GM18870 (cell line): Measurements from ENCODE around the gene IQCF2.
"Not testable (repeated sequence)": the region's sequence is repeated elsewhere in the genome, so short reads cannot be mapped to it uniquely, and the experiment has no call there.

Experiments used
- ATAC-seq: cut with Tn5 transposase; IDR thresholded peaks from one replicate; pipeline ENCODE4 v1.9.1; 2021; ENCODE audit warnings: moderate library complexity; ENCODE audit not compliant: unreplicated experiment

Gene IQCF2

DNA sequence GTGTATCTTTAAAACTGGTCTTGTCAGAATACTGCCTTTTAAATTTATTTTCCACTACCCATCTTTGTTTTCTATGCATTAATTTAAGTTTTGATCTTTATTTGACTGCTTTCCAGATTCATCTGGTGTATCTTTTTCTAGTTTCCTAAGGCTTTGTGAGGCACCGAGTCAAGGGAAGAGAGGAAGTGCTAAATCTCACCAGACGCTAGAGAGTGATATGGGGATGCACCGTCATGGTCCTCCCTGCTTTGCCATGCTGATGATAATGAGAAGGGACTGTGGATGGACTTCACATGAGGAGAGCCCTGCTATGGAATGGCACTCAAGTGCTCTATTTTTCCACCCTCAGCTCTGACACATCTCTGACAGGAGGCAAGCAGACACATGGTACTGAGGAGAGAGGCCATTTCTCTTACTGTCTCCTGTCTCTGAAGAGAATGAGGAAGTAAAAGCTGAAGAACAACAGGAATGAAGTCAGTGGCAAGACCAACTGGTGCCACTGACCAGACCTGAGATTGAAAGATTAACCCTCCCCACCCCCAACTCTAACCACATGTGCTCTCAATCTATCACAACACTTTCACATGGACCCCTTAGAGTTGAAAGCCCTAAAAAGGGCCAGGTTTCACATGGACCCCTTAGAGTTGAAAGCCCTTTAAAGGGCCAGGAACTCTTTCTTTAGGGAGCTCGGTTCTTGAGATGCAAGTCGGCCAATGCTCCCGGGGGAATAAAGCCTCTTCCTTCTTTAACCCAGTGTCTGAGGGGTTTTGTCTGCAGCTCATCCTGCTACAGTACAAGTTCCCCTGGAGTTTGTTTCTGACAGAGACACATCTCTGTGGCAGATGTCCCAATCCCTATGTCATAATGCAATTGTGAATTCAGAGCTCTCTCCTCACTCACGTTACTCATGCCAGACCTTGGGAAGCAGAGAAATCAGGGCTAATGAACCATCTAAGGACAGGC, at the start of gene IQCF2:
IQCF2 (plus strand) TSS at position 913 of the 963 bp plus-strand sequence. CDS start 52 bp downstream, outside the sequence.
- no peak for ATAC-seq

- ATAC-seq: no peak
These were observed 47.9 kb upstream of the IQCF2 start for GRCh38 chr3:51813539-51813938.

GRCh38 chr3:51814034-51814433, 47.4 kb upstream of the IQCF2 start:
- ATAC-seq: no peak

- no peak for ATAC-seq
These were observed 45.8 kb upstream of the IQCF2 start for GRCh38 chr3:51815614-51816013.

DNA sequence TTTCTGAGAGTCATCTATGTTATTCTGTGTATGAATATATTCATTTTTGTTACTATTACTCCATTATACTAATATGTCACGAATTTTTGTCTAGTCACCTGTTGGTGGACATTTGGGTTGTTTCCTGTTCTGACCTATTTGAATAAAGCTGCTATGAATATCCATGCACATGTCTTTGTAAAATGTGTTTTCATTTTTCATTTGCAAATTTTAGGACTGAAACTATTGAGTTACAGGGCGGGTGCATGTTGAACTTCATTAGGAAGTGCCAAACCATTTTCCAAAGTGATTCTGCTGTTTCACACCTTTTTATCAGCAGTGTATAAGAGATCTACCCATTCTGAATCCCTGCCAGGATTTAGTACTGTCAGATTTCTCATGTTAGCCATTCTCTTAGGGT, 44.7 kb upstream of the IQCF2 start:
- ATAC-seq: no peak

DNA sequence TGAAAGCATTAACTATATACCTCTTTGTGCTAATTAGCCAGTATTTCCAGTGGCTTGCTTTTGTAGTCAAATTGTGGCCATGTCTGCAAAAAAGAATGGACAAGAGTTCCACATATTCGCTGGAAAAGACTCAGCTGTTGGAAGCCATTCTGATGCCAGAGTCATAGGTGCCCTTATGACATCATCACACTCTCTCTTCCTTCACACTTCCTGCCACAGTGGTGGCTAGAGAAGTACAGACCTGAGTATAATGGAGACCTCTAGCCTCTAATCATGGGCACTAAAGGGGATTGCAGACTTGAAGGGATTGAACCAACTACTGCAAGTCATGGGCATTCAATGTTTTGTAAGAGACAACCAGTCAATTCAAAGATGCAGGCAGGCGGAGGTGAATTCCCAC, 44.0 kb upstream of the IQCF2 start:
- no peak for ATAC-seq

DNA sequence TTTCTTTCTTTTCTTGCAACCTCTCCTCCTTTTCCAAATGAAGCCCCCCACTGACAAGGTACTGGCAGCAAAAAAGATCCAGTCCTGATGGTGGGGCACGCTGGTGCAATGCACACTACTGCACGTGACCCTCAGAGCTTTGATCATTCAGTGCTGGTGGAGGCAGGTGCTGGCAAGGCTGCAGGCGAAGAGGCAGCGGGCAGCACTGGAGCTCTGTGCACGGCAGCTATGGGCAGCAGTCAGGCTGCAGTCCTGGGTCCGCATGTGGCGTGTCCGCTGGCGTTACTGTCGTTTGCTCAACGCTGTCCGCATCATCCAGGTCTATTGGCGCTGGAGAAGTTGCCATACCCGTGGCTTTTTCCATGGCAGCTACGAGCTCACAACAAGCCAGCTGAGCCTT, 42.3 kb upstream of the IQCF2 start:
- ATAC-seq: no peak

- ATAC-seq: no peak
These were observed 41.6 kb upstream of the IQCF2 start for GRCh38 chr3:51819709-51820406.

- no peak for ATAC-seq
These were observed 33.1 kb upstream of the IQCF2 start for GRCh38 chr3:51828297-51828696.

DNA sequence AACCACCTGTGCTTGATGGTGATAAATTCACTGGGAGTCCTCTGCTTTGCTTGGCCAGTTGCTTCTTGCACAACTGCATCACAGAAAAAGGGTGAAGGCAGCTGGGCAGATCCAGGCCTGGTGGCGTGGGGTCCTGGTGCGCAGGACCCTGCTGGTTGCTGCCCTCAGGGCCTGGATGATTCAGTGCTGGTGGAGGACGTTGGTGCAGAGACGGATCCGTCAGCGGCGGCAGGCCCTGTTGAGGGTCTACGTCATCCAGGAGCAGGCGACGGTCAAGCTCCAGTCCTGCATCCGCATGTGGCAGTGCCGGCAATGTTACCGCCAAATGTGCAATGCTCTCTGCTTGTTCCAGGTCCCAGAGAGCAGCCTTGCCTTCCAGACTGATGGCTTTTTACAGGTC, 31.1 kb upstream of the IQCF2 start:
- ATAC-seq: no peak

DNA sequence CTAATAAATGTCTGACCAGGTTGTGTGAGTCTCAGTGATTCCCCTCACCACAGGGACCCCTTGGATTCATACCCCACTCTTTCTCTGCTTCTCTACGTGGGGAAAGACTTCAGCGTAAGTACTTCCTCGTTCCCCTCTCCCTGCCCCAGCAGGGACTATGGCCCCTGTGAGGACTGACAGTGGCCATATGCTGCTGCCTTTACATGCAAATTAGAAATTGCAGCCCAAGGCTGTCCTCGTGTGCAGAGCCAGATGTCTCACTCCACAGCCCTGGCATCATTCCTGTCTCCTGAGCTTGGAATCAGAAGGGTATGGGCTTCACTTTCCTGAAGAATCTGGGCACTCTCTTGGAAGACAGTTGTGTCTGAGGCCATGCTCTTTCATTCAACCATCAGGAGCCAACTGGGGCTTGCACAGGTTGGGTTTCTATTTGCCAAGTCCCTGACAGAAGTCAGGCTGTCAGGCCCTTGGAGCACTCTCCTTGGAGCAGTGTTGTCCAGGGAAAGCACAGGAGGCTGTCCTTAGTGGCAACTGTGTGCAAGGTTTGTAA, 30.5 kb upstream of the IQCF2 start:
- ATAC-seq: no peak

- no peak for ATAC-seq
These were observed 24.8 kb upstream of the IQCF2 start for GRCh38 chr3:51836606-51837005.

GRCh38 chr3:51845129-51845528, 16.3 kb upstream of the IQCF2 start:
- ATAC-seq: no peak

DNA sequence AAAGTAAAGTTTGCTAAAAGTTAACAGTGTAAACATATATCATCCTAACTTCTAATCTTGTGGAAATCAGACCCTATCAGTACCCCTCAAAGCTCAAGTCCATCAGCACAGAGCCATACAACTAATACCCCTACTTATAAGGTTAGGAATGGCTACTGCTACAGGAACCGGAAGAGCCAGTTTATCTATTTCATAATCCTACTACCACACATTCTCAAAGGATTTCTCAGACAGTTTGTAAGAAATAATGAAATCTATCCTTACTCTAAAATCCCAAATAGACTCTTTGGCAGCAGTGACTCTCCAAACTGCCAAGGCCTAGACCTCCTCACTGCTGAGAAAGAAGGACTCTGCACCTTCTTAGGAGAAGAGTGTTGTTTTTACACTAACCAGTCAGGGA, 6.0 kb upstream of the IQCF2 start:
- not testable (repeated sequence) for ATAC-seq

GRCh38 chr3:51862886-51863285, 1.5 kb downstream of the IQCF2 start:
- ATAC-seq: no peak

GRCh38 chr3:51868896-51869295, 7.5 kb downstream of the IQCF2 start:
- not testable (repeated sequence) for ATAC-seq

DNA sequence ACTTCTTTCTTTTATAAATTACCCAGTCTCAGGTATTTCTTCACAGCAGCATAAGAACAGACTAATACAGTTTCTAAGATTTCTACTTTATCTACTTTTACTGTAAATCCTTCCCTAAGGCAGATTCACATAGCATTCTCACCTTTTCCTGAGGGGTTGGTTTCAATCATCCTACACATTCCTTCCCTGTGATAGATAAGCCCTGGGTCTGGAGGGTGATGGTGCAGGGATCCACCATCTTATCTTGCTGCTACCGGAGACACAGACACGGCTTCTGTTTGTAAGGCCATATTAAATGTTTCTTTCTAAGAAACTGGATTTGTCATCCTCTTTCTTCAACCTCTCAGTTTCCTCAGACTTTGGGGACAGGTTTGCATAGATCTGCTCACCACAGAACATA, 7.9 kb downstream of the IQCF2 start:
- no peak for ATAC-seq

DNA sequence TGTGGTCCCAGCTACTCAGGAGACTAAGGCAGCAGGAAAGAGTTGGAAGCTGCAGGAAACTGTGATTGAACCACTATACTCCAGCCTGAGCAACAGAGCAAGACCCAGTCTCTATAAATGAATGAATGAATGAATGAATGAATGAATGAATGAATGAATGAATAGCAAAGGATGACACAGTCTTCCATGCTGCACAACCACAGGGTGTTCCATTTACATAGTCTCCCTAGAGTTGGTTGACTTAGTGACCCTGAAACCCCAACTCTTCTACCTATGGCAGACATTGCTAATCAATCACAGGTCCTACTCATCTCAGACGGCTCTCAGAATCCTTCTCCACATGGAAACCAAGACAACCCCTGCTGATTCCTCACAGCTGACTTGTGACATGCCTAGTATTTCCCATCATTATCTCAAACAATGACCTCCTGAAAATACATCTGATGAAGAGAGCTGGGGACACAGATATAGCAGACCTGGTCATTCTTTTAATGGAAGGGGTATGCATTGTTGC, 11.9 kb downstream of the IQCF2 start:
- no peak for ATAC-seq

GRCh38 chr3:51873876-51874275, 12.5 kb downstream of the IQCF2 start:
- no peak for ATAC-seq

DNA sequence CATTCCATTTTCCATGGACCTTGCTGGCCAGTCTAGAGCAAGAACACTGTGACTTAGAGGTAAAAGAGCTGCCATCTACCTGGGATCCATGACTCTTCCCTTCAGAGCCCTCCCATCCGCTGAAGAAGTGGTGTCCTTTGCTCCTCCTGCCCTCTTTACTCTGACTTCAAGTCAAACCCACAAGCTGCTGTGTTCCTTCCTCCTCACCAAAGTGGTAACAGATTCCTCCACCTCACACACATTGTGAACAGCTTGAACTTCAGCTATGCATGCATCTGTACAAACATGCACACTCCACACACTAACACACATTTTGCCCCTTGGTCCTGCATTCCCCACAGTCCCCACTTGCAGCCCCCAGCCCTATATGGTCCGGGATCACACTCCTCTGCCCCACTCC, 13.0 kb downstream of the IQCF2 start:
- ATAC-seq: no peak

DNA sequence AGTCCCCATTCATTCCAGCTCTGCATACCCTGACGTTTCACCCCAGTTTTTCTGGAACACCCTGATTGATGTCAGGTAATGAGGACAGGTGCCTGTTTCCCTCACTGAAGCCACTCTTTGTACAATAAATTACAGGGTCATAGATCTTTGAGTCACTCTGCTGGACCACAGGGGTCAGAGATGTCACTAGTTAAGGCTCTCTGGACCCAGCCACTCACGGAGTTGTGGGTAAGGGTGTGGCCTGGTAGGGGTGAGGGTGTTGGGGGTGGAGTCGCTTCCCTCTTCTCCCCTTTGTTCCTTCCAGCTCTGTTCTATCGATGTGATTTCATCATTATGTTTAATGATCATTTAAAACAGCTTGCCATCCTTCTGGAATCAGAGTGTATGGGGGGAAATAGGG, 13.5 kb downstream of the IQCF2 start:
- no peak for ATAC-seq

DNA sequence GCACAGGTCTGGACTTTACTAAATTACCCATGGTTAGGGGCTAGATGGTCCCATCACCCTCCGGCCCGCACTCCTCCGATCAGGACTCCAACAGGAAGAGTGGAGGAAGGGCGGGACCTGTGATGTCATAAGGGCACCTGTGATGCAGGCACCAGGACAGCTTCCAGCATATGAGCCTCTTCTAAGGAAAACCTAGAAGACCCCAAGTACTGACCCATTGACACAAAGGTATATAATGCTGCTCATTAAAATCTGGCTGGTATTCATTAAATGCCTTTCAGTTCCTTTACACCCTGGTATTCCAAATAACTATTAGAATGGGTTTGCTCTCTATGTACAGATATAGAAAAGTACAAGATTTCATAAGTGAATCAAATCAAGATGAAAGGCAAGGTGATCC, 14.1 kb downstream of the IQCF2 start, which contains the start of gene IQCF5:
IQCF5 (minus strand) TSS at position 101 of the 400 bp plus-strand sequence; CDS start at position 31, 70 bp downstream.
- no peak for ATAC-seq
